ENCODE measurements around the gene ZDHHC14.
A peak's percentile ranks its signal among the peaks of the same experiment; 100 is the strongest.
"Not testable (repeated sequence)": the region's sequence is repeated elsewhere in the genome, so short reads cannot be mapped to it uniquely, and the experiment has no call there.

The ZDHHC14 gene

GRCh38 chr6:157405986-157406385, 25.0 kb downstream of the ZDHHC14 start:
- DNase-seq, result no peak

GRCh38 chr6:157406661-157407060, 25.7 kb downstream of the ZDHHC14 start:
- DNase-seq, result no peak

- no peak for DNase-seq
Observed at GRCh38 chr6:157407646-157408045, 26.7 kb downstream of the ZDHHC14 start.

- DNase-seq, result not testable (repeated sequence)
Observed at GRCh38 chr6:157408427-157408826, 27.4 kb downstream of the ZDHHC14 start.

GRCh38 chr6:157410045-157410444, 29.1 kb downstream of the ZDHHC14 start:
- no peak for DNase-seq

- DNase-seq, result no peak
Observed at GRCh38 chr6:157411368-157411767, 30.4 kb downstream of the ZDHHC14 start.

- DNase-seq, result no peak
Observed at GRCh38 chr6:157412791-157413190, 31.8 kb downstream of the ZDHHC14 start.

GRCh38 chr6:157420497-157420896, 39.5 kb downstream of the ZDHHC14 start:
- DNase-seq, result no peak

- DNase-seq, result no peak
Observed at GRCh38 chr6:157424491-157425020, 43.6 kb downstream of the ZDHHC14 start.

- DNase-seq, result no peak
Observed at GRCh38 chr6:157427969-157428368, 47.0 kb downstream of the ZDHHC14 start.

- DNase-seq, result no peak
Observed at GRCh38 chr6:157428427-157429202, 47.6 kb downstream of the ZDHHC14 start.

- no peak for DNase-seq
Observed at GRCh38 chr6:157429248-157429647, 48.3 kb downstream of the ZDHHC14 start.

GRCh38 chr6:157430834-157431233, 49.8 kb downstream of the ZDHHC14 start:
- DNase-seq, result peak in 3 of 56 donors; percentile 18 to 54 (median 19)

- no peak for DNase-seq
Observed at GRCh38 chr6:157432231-157432891, 51.4 kb downstream of the ZDHHC14 start.

- DNase-seq, result no peak
Observed at GRCh38 chr6:157432892-157433265, 51.9 kb downstream of the ZDHHC14 start.

- DNase-seq, result no peak
Observed at GRCh38 chr6:157433678-157434081, 52.7 kb downstream of the ZDHHC14 start.

- DNase-seq, result peak in 13 of 56 donors; percentile 5 to 51 (median 40)
Observed at GRCh38 chr6:157434349-157435033, 53.5 kb downstream of the ZDHHC14 start.

- peak in 5 of 56 donors; percentile 20 to 35 (median 27) for DNase-seq
Observed at GRCh38 chr6:157436219-157436943, 55.4 kb downstream of the ZDHHC14 start.

GRCh38 chr6:157436944-157437336, 56.0 kb downstream of the ZDHHC14 start:
- no peak for DNase-seq

GRCh38 chr6:157438611-157439111, 57.7 kb downstream of the ZDHHC14 start:
- DNase-seq, result no peak

- DNase-seq, result no peak
Observed at GRCh38 chr6:157440171-157440570, 59.2 kb downstream of the ZDHHC14 start.
